Fibroblast of skin of left biceps (primary cell): ENCODE results near the gene TBC1D9B.

Experiments
- DNase-seq, 2 experiments: peaks; one replicate each; pipeline ENCODE4 v3.0.0-alpha.2; 2013; ENCODE audit warnings: low read depth in 2 of 2

The TBC1D9B gene

GRCh38 chr5:179906795-179907555 is 722 bp downstream of the TBC1D9B start:
- no peak for DNase-seq

GRCh38 chr5:179906294-179906794 is 1.4 kb downstream of the TBC1D9B start:
- no peak for DNase-seq

DNA sequence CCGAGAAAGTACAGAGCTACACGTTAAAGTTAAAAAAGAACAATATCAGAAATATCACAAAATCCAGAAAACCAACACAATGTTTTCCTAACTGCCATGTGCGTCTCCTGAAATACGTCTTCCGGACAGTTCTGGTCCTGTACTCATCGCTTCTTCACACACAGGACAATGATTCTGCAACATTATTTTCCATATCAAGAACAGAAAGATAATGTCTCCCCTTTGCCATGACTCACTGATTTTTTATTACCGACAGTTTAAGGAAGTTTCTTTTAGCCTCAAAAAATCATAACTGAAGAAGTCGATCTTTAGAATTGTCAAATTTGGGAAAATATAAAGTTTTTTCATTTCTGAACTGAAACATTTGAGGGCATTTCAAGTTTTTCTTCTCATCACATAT is 2.5 kb downstream of the TBC1D9B start:
- no peak for DNase-seq

DNA sequence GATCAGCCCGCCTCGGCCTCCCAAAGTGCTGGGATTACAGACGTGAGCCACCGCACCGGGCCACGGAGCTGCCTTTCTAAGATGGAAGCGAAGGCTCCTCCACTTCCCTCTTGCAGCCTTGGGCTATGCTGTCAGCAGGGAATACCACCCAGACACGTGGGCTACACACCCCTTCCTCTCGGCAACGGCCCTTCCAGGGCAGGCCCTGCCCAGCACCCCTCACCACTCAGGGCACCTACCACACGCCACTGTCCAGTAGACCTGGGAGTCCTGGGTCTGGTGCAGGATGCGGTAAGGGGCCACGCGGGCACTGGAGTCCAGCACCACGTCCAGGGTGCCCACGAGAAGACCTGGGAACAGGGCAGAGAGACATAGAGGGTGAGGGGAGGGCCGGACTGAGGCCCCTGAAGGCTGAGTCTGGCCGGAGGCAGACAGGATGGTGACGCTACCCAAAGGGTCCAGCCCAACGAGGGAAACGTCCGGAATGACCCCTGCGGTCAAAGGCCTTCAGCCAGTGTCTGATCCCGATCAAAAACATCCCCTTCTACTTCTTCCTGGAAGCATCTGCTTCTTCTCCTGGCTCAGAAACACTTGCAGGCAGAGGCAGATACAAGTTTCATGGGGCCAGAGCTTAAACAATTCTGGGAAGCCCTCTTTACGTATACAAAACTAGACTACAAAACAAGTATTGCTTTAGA is 3.1 kb downstream of the TBC1D9B start:
- DNase-seq: no peak

DNA sequence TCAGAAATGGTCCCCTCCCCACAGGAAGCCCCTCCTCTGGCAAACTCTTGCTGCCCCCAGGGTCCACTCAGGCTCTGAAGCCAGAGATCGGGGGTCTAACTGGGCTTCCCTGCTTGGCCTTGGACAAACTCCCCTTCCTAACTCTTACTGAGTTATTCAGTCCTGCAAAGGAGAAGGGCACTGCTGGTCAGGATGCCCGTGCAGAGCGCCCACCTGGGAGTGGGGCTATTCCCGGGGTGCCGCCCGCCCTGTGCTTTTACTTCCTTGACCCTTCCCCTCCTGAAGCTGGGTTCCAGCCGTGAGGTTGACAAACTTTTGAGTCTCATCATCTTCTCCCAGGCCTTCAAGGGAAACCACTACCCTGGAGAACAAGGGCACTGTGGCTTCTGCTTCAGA is 4.9 kb downstream of the TBC1D9B start:
- no peak for DNase-seq

DNA sequence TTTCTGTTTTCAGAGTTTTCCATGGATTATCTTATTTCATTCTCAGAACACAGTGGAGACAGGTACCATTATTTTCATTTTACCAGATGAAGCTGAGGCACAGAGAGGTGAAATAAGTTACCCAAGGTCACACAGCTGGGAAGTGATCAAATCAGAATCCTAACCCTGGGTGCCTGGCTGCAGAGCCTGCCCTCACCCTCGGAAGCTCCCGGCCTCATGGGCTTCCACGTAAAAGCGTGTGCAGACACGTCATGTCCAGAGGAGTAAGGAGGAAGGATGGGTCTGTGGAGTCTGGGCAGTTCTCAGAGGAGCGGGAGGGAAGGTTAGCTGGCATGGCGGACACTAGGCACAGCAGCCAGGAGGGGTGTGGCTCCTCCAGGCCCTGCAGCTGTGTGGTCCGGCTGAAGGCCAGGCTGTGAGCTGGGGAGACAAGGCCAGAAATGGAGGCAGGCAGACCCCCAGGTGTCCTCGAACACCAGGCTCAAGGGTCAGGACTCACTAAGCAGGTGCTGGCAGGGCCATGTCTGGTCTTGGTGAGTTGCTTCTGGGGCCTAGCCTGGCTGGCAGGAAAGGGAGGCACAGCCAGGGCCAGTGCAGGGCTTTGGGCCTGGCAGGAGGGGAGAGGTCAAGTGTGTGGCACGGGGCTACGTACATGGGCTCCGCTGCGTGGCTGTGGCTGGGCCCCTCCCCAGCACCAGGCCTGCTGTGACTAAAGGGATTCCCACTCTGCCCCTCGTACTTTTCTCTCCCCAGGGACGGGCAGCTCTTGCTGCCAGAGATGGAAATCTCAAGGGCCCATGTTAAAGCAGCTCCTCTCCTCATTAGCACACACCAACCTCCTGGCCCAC is 5.6 kb downstream of the TBC1D9B start:
- DNase-seq: no peak

GRCh38 chr5:179901462-179901861 is 6.2 kb downstream of the TBC1D9B start:
- no peak for DNase-seq

- no peak for DNase-seq
Observed at GRCh38 chr5:179900711-179901110, 7.0 kb downstream of the TBC1D9B start.

GRCh38 chr5:179900206-179900605 is 7.5 kb downstream of the TBC1D9B start:
- DNase-seq: no peak

DNA sequence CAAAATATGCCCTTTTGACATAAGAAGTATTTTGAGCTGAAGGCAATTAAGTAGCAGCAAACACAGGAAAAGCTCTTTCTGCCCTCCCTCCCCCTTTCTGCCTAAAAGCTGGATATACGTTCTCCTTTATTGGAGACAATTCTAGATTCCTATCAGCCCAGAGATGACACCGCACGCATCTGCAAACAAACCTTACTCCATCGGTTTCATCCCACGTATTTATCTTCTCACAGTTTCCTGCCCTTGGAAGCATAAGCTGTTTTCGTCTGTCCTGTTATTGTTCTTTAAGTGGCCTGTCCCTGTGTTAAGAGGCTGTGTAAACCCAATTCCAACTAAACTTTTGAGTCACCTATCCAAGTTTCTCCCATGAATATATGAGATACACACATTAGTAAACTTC is 11.8 kb downstream of the TBC1D9B start:
- DNase-seq: no peak

DNA sequence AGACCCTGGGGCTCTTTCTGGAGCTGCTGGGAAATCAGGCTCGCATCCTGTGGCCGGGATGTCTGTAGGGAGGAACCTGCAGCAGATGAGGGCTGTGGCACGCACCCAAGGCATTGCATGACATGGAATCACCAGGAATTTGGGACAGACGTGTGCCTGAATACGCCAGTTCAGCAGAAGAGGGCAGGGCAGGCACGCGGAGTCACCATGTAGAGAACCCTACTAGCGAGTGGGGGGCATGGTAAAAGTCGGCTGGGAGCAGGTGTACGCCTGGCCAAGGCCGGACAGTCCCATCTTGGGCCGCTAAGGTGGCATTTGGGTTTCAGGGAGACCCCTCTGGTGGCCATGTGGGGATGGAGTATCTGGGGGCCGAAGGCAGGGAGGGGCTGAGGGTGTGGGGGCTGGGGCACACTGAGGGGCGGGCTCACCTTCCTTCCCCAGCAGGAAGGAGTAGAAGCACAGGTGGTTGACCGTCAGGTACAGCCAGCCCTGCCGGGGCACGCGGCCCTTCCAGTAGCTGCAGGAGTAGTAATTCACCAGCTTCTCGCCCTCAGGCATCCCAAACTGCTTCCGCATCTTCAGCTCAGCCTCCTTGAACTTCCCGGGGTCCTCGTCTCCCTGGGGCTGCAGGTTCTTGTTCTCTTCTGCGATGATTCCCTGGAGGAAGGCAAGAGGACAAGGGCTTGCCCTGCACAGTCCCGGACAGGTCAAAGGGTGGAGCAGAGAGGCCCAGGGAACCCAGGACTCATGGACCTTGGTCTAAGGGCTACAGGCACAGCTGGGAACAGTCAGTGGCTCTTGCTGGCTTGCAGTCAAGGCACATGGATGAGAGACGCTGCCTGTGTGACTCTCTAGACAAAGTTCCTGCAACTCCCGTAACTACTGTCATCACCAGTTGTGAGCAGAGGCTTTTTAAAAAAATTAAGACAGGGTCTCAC is 13.5 kb downstream of the TBC1D9B start:
- DNase-seq: no peak

DNA sequence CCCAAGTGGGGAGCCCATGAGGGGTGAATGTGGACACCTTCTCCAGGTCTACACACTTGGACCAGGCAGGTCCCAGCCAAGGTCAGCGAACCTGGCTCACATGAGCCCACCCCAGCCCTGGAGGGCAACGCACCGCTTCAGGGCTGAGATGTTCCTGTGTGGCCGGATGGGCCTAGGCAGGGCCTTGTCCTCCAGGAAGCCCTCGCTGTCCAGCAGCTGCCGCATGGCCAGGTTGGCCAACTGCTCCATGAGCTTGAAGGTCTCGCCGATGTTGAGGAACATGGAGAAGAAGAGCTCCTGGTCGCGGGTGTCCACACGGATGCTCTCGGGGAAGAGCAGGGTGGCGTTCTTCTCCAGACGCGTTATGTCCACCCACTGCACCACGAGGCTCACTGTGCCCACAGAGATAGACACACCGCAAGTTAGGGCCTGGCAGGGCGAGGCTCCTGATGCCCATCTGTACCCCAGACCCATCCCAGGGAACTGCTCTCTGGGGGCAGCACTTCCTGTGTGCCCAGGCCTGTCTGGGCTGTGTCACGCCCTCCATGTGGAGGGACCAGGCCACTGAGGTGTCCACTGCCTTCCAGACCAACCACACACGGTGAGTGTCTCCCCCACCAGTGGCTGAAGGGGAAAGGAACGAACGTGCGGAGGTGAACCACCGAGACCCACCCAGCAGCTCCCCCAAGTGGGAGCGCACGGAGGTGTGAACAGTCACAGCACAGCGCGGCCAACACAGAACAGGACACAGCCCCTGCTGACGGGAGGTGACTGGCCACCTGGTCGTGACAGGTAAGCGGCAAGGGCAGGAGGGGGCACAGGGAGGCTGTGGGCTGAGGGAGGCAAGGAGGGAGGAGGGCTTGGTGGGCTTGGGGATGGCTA is 14.4 kb downstream of the TBC1D9B start:
- DNase-seq: no peak

DNA sequence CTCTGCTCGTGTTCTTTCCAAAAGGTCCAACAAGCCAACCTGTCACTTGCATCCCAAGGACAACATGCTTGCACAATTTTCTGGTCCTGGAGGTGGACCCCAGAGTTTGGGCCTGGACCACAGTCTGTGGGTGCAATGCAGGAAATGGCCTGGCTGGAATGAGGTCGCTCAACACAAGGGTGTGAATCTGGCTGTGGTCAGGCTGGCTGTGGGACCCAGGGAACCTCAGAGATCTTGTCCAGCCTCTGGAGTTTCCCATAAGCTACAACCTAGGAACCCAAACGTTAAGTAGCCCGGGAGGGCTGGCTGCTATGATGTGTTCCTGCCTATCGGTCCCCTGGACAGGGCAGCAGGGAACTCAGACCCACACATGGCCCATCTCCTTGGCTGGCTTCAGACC is 15.4 kb downstream of the TBC1D9B start:
- DNase-seq: no peak

DNA sequence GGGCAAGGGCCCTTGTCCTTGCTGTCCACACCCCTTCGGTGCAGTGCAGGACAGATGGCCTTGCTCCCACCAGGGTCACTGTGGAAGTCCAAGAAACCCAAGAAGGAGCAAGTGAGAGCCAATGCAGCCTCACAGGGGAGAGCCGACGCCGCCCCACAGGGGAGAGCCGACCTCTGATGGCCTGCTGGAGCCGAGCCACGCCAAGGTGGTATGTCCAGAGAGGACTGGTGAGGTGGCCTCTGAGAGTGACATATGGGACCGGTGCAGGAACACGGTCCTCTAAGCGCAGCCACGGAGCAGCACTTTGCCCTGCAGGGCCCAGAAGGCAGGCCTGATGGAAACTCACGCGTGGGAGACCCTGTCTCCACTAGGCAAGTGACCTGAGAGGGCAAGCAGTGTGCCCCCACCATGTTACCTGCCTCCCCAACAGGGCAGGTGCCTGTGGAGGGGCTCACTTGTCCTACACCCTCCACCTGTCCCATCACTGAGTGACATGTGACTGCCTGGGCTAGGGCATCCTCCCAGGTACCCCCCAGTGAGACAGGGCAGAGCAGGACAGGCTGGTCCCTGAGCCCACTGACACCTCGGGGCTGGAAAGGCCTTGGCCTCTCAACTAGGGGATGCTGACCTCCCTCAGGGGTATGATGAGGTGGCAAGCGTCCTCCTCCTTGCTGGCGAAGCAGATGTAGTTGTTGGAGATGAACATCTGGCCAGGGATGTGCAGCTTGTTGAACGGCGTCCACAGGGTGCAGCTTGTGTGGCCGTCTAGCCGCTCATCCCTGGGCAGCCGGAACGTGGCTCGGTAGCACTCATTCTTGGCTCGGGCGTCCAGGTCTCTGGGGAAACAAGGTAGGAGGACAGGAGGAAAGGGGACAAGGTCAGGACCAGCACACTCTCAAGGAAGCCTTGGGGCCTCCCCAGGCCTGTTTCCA is 16.7 kb downstream of the TBC1D9B start:
- DNase-seq: no peak

DNA sequence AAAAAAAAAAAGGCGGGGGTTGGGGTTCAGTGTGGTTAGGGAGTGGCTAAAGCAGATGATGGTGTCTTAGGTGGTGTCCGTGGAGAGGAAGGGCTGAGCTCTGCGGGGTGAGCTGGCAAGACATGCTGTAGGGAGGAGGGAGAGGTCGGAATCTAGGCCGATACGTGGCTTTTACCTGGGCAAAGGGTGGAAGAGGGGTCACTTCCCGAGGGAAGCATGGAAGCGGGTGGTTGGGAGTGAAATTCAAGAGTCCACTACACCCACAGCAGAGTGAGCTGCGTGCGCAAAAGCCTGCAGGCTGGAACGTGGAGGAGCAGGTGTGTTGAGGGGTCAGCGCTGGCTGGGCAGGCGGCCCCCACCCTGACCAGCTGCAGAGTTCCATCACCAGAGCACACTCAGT is 17.8 kb downstream of the TBC1D9B start:
- DNase-seq: no peak

- no peak for DNase-seq
Observed at GRCh38 chr5:179887802-179888201, 19.9 kb downstream of the TBC1D9B start.

GRCh38 chr5:179887095-179887494 is 20.6 kb downstream of the TBC1D9B start:
- no peak for DNase-seq

DNA sequence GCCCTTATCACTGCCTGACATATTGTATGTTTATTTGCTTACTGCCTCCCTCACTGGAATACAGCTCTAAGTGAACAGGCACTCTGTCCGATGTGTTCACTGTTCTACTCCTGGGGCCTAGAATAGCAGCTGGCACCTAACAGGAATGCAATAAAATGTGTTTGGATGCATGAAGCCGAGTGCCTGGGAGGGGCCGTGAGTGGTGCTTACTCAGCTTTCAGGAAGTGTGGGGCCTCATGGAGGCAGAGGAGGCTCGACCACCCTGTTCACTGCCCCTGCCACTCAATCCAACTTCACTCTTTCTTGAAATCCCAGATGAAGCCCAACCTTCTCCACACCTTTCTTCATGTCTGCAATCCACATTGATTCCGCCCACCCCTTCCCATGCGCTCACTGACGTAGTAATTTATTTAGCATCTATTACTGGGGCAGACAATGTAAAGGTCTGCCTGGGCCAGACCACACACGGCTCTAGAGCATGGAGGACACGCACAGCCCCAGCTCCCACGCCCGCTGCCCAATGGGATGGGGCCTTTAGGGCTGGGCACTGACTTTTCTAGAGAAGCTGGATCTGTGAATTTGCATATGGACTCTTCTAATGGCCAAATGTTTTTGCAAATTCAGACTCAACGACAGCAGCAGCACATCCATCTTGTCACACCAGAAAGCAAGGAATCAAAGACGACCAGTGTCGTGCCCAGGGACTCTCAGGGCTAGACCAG is 21.3 kb downstream of the TBC1D9B start:
- DNase-seq: no peak
